ENCODE results near the gene MYCBPAP.

The MYCBPAP gene

DNA sequence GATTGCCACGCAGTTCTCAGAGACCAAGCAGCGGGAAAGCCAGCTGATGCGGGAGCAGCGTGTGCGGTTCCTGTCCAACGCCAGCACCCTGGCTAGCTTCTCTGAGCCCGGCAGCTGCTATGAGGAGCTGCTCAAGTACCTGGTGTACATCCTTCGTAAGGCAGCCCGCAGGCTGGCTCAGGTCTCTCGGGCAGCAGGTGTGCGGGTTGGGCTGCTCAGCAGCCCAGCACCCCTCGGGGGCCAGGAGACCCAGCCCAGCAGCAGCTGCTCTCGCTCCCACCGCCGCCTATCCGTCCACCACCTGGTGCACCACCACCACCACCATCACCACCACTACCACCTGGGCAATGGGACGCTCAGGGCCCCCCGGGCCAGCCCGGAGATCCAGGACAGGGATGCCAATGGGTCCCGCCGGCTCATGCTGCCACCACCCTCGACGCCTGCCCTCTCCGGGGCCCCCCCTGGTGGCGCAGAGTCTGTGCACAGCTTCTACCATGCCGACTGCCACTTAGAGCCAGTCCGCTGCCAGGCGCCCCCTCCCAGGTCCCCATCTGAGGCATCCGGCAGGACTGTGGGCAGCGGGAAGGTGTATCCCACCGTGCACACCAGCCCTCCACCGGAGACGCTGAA, 67.5 kb downstream of the MYCBPAP start:
- no peak for DNase-seq

GRCh38 chr17:50576864-50577263, 68.6 kb downstream of the MYCBPAP start:
- no peak for DNase-seq

DNA sequence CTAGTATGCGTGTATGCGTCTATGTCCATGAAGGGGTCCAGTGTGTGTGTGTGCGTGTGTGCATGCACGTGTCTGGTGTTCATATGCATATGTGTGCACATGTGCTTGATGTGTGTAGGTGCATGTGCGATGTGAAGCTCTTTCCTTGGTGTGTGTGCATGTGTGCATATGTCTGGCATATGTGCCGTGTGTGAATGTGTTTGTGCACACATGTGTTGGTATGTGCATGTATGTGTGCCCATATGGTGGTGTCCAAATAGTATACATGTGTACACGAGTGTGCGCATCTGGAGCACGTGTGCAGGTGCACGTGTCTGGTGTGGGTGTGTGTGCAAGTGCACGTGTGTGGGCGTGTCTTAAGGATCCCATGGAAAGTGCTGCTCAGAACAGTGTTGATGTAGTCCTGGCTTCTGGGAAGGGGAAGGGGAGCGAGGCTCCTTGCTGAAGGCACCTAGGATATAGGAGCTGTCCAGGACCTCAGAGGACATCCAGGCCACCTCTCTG, 69.3 kb downstream of the MYCBPAP start:
- no peak for DNase-seq

- DNase-seq, result no peak
Observed at GRCh38 chr17:50578173-50578572, 69.9 kb downstream of the MYCBPAP start.

DNA sequence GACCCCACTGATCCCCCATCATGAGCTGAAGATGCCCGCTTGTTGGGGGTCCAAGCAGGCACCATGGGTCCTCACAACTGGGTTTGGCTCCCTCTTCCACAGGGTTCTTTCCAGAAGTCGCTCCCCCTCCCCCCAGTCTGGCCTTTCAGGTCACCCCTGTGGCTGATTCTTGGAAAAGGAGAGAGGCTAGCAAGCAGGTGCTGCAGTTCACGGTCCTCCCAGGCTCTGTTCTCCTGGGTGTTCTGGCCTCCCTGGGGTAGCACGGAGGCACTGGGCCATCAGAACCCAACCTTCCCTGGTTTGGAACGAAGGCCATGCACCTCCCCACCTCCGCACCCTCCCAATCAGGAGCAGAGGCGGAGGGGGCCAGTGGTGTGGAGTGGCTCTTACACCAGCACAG, 71.2 kb downstream of the MYCBPAP start:
- no peak for DNase-seq

DNA sequence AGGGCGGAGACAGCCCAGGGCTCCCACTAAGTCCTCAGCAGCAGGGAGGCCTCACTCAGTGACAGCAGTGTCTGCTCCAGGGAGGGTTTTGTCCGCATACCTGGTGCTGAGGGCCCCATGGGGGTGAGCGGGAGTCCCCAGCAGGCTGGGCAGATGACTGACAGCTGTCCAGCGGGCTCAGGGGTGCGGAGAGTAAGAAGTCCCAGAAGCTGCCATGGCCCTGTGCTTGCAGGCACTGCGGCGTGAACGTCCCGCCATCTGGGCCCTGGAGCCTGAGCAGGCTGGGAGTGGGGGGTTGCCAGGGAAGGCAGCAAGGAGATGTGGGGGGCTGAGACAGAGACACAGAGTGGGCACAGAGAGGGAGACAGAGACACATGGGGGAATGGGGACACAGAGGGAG, 72.4 kb downstream of the MYCBPAP start:
- no peak for DNase-seq

Measured in activated naive CD4-positive, alpha-beta T cell treated with Interleukin-2 at 50 U/mL for 16 hours (primary cell).